Measurements from ENCODE around the gene CIZ1.
A peak's percentile ranks its signal among the peaks of the same experiment; 100 is the strongest.

The CIZ1 gene

GRCh38 chr9:128201441-128202369, 10.3 kb upstream of the CIZ1 start:
- no peak overlapping the region for H4K8ac ChIP-seq (ENCODE audit: low read depth, low read length)
- H2BK12ac ChIP-seq (ENCODE audit: low read length) = no peak overlapping the region
- H3K9ac ChIP-seq (ENCODE audit: low read depth, low read length, poor library complexity) = no peak overlapping the region
- H3K79me1 ChIP-seq (ENCODE audit: low read depth, low read length) = peaks cover 9% of the 10 kb centered on the region
- H3K27ac ChIP-seq (replicated peaks; ENCODE audit: low read length) = no peak overlapping the region
- no peak overlapping the region for H3K4me3 ChIP-seq (ENCODE audit: low read length in 2 of 2)
- no peak overlapping the region for H3K4ac ChIP-seq (ENCODE audit: low read length)
- no CpG with 5 or more reads among the region's 13 CpGs for WGBS, 2 donors (ENCODE audit: extremely low coverage in 2 of 2, insufficient read length in 2 of 2, insufficient replicate concordance in 1 of 2)
- no peak overlapping the region for H3K23ac ChIP-seq (ENCODE audit: low read depth, low read length, poor library complexity)
- H3K27me3 ChIP-seq (ENCODE audit: control insufficient read depth in 3 of 3, insufficient read depth in 3 of 3, low read depth in 1 of 3, low read length in 3 of 3) = no peaks in the 10 kb centered on the region
- peak overlapping the region; percentile 61 for H2AFZ ChIP-seq (ENCODE audit: low read length)
- H3K18ac ChIP-seq (ENCODE audit: low read length) = no peak overlapping the region
- peaks cover 6 to 8% of the 10 kb centered on the region in 2 donors for H3K36me3 ChIP-seq (replicated peaks in 1 of 2; ENCODE audit: control insufficient read depth in 2 of 2, insufficient read depth in 2 of 2, low read length in 2 of 2)
- no peak overlapping the region for H3K14ac ChIP-seq (ENCODE audit: low read length)
- no peak overlapping the region for H2BK120ac ChIP-seq (ENCODE audit: low read depth, low read length)
- H3K4me1 ChIP-seq (ENCODE audit: control insufficient read depth in 2 of 2, insufficient read depth in 1 of 2, low read depth in 1 of 2, low read length in 2 of 2) = peaks cover 8 to 22% of the 10 kb centered on the region in 2 donors
- no peak overlapping the region for H3K4me2 ChIP-seq (ENCODE audit: insufficient read depth, low read length, poor library complexity, severe bottlenecking)
- H2BK5ac ChIP-seq (ENCODE audit: low read length) = no peak overlapping the region
- H2AK5ac ChIP-seq (ENCODE audit: low read depth, low read length) = no peak overlapping the region
- H3K9me3 ChIP-seq (replicated peaks in 1 of 2; ENCODE audit: control insufficient read depth in 2 of 2, insufficient read depth in 1 of 2, low read depth in 1 of 2, low read length in 2 of 2) = no peaks in the 10 kb centered on the region
- no peak overlapping the region for H4K91ac ChIP-seq (ENCODE audit: low read depth, low read length, poor library complexity)
- no peak for DNase-seq (ENCODE audit: low spot score)
- H2BK15ac ChIP-seq (ENCODE audit: low read length) = no peak overlapping the region

GRCh38 chr9:128193469-128194096, 2.2 kb upstream of the CIZ1 start:
- no peak for DNase-seq (ENCODE audit: low spot score)
- Histone ChIP-seq H2AFZ (ENCODE audit: low read length) (no peak overlapping the region), H3K36me3 (replicated peaks in 1 of 2; ENCODE audit: control insufficient read depth in 2 of 2, insufficient read depth in 2 of 2, low read length in 2 of 2) (peaks cover 9 to 26% of the 10 kb centered on the region in 2 donors), H3K27ac (replicated peaks; ENCODE audit: low read length) (no peak overlapping the region), H3K79me1 (ENCODE audit: low read depth, low read length) (peaks cover 9% of the 10 kb centered on the region), H2BK5ac (ENCODE audit: low read length) (no peak overlapping the region), H2BK12ac (ENCODE audit: low read length) (no peak overlapping the region), H3K18ac (ENCODE audit: low read length) (no peak overlapping the region), H2BK15ac (ENCODE audit: low read length) (no peak overlapping the region), H3K4me3 (ENCODE audit: low read length in 2 of 2) (no peak overlapping the region), H3K4ac (ENCODE audit: low read length) (no peak overlapping the region), H3K4me1 (ENCODE audit: control insufficient read depth in 2 of 2, insufficient read depth in 1 of 2, low read depth in 1 of 2, low read length in 2 of 2) (peaks cover 4 to 5% of the 10 kb centered on the region in 2 donors), H2BK120ac (ENCODE audit: low read depth, low read length) (no peak overlapping the region), H3K27me3 (ENCODE audit: control insufficient read depth in 3 of 3, insufficient read depth in 3 of 3, low read depth in 1 of 3, low read length in 3 of 3) (no peaks in the 10 kb centered on the region), H4K8ac (ENCODE audit: low read depth, low read length) (no peak overlapping the region), H3K14ac (ENCODE audit: low read length) (no peak overlapping the region), H2AK5ac (ENCODE audit: low read depth, low read length) (no peak overlapping the region), H3K9me3 (replicated peaks in 1 of 2; ENCODE audit: control insufficient read depth in 2 of 2, insufficient read depth in 1 of 2, low read depth in 1 of 2, low read length in 2 of 2) (no peaks in the 10 kb centered on the region), H3K23ac (ENCODE audit: low read depth, low read length, poor library complexity) (no peak overlapping the region), H4K91ac (ENCODE audit: low read depth, low read length, poor library complexity) (no peak overlapping the region), H3K4me2 (ENCODE audit: insufficient read depth, low read length, poor library complexity, severe bottlenecking) (no peak overlapping the region), H3K9ac (ENCODE audit: low read depth, low read length, poor library complexity) (no peak overlapping the region)
- no CpG with 5 or more reads among the region's 14 CpGs for WGBS, 2 donors (ENCODE audit: extremely low coverage in 2 of 2, insufficient read length in 2 of 2, insufficient replicate concordance in 1 of 2)

- peaks cover 11 to 34% of the 10 kb centered on the region in 2 donors for H3K36me3 ChIP-seq (replicated peaks in 1 of 2; ENCODE audit: control insufficient read depth in 2 of 2, insufficient read depth in 2 of 2, low read length in 2 of 2)
- H2BK120ac ChIP-seq (ENCODE audit: low read depth, low read length) = no peak overlapping the region
- H4K8ac ChIP-seq (ENCODE audit: low read depth, low read length) = no peak overlapping the region
- no peaks in the 10 kb centered on the region for H3K27me3 ChIP-seq (ENCODE audit: control insufficient read depth in 3 of 3, insufficient read depth in 3 of 3, low read depth in 1 of 3, low read length in 3 of 3)
- H3K4me3 ChIP-seq (ENCODE audit: low read length in 2 of 2) = no peak overlapping the region
- H2AK5ac ChIP-seq (ENCODE audit: low read depth, low read length) = no peak overlapping the region
- no peak overlapping the region for H3K4ac ChIP-seq (ENCODE audit: low read length)
- H3K23ac ChIP-seq (ENCODE audit: low read depth, low read length, poor library complexity) = peak overlapping the region; percentile 48
- no peaks in the 10 kb centered on the region for H3K9me3 ChIP-seq (replicated peaks in 1 of 2; ENCODE audit: control insufficient read depth in 2 of 2, insufficient read depth in 1 of 2, low read depth in 1 of 2, low read length in 2 of 2)
- H3K18ac ChIP-seq (ENCODE audit: low read length) = no peak overlapping the region
- no peak overlapping the region for H3K4me2 ChIP-seq (ENCODE audit: insufficient read depth, low read length, poor library complexity, severe bottlenecking)
- no peak overlapping the region for H4K91ac ChIP-seq (ENCODE audit: low read depth, low read length, poor library complexity)
- H3K4me1 ChIP-seq (ENCODE audit: control insufficient read depth in 2 of 2, insufficient read depth in 1 of 2, low read depth in 1 of 2, low read length in 2 of 2) = peaks cover 4 to 5% of the 10 kb centered on the region in 2 donors
- H2BK5ac ChIP-seq (ENCODE audit: low read length) = no peak overlapping the region
- DNase-seq (ENCODE audit: low spot score) = no peak
- H2BK15ac ChIP-seq (ENCODE audit: low read length) = no peak overlapping the region
- no peak overlapping the region for H3K14ac ChIP-seq (ENCODE audit: low read length)
- no peak overlapping the region for H2AFZ ChIP-seq (ENCODE audit: low read length)
- no peak overlapping the region for H3K9ac ChIP-seq (ENCODE audit: low read depth, low read length, poor library complexity)
- H3K79me1 ChIP-seq (ENCODE audit: low read depth, low read length) = peaks cover 9% of the 10 kb centered on the region
- no peak overlapping the region for H2BK12ac ChIP-seq (ENCODE audit: low read length)
- H3K27ac ChIP-seq (replicated peaks; ENCODE audit: low read length) = no peak overlapping the region
- WGBS, 2 donors (ENCODE audit: extremely low coverage in 2 of 2, insufficient read length in 2 of 2, insufficient replicate concordance in 1 of 2) = no CpG with 5 or more reads among the region's 56 CpGs
These were observed 1.4 kb upstream of the CIZ1 start for GRCh38 chr9:128192601-128193371.

Measured in neuronal stem cell (in vitro differentiated cells).